ENCODE data around the gene RPL5. TPM values are rescaled to one million over a fixed set of nuclear protein-coding genes. Genes with fewer than 3 reads are reported as not detected.

Gene RPL5
- total RNA-seq, 1 experiment from 2014 or later, result 1,480 TPM

DNA sequence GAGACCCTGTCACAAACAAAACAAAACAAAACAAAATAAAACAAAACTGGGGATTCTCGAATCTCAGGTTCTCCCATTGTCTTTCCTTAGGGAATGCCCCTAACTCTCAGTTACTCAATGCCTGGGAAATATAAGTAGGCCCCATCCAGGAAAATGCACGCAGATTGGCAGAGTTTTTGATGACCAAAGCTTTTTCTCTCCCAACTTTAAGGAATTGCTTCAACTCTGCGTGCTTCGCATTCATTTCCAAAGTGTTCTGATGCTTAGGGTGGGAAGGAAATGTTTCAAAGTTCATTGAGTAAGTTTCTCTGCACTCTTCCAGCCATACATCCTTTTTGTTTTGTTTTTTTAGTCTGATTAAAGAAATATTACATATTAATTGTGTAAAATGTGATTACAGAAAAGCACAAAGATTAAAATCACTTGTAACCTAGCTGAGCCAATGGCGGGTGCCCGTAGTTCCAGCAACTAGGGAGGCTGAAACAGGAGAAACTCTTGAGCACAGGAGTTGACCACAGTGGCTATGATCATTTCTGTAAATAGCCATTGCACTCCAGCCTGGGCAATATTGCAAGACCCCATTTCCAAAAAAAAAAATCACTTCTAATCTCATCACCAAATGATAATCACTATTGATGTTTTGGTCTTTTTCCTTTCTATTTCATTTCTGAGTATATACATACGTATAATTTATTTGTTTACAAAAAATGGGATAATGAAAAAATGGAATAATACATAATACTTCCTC is 28.5 kb upstream of the RPL5 start (continued):
- TF ChIP-seq YY1 (IDR thresholded peaks at IDR 0.05; ENCODE audit: extremely low read depth, insufficient replicate concordance, low read depth, low read length) (no peak), POLR2AphosphoS5 (IDR thresholded peaks at IDR 0.05; ENCODE audit: low read depth, low read length) (no peak), ZBTB33 (IDR thresholded peaks at IDR 0.05; ENCODE audit: extremely low read depth, insufficient replicate concordance, low read length) (no peak), ZFX (IDR thresholded peaks at IDR 0.05) (no peak), CBX3 (IDR thresholded peaks at IDR 0.05; ENCODE audit: low read depth) (no peak), EZH2 (IDR thresholded peaks at IDR 0.05) (no peak), ELF1 (IDR thresholded peaks at IDR 0.05; ENCODE audit: borderline replicate concordance, low read depth) (no peak), POLR2A (IDR thresholded peaks at IDR 0.05; ENCODE audit: borderline replicate concordance, extremely low read depth, insufficient read depth, insufficient read length) (no peak)

DNA sequence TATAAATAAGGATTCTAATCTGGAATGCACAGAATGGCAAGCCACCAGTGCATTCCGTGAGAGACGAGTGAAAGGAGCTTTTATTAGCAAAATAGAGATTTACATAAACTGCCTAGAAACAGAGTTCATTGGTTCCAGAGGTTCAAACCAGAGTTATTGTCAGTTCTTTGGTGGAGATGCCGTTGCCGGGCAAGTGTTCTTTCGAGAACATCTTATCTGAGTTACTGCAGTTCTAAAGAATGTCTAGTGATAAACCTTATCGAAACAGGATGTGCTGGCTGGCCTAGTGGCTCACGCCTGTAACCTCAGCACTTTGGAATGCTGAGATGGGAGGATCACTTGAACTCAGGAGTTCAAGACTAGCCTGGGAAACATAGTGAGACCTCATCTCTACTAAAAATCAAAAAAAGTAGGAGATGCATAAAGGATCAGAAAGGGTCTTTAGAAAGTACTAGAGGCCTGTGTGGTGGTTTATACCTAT is 27.1 kb upstream of the RPL5 start:
- H3K9ac ChIP-seq (ENCODE audit: low read length), result 0 out of 2 replicates have a peak overlapping the region, but pooled peaks have one; percentile 23
- H3K4me1 ChIP-seq (ENCODE audit: control insufficient read depth in 1 of 2, insufficient read depth in 2 of 2, low read length in 2 of 2), result peaks cover 6 to 16% of the 10 kb centered on the region in 2 experiments
- peak overlapping the region; percentile 36; the same call in 1 of the 2 replicates for H3K27ac ChIP-seq (ENCODE audit: low read depth, low read length)
- peak; percentile 73 for DNase-seq (ENCODE audit: low read depth, low spot score)
- peak; percentile 92 for ATAC-seq
- RAD21 ChIA-PET (ENCODE audit: low non-redundant PET in 1 of 2, low total read pairs in 2 of 2, uncharacterized antibody in 2 of 2, unreplicated experiment in 2 of 2), result no interaction called here
- H3K36me3 ChIP-seq (ENCODE audit: control insufficient read depth in 1 of 2, insufficient read depth in 2 of 2, low read length in 2 of 2), result no peaks in the 10 kb centered on the region
- H4K20me1 ChIP-seq (ENCODE audit: insufficient read depth), result no peaks in the 10 kb centered on the region
- intact Hi-C loops (cut with micrococcal nuclease), result no loop called here
- no TSS peak for BruUV-seq (replicated peaks)
- TF ChIP-seq, protein P1, sequence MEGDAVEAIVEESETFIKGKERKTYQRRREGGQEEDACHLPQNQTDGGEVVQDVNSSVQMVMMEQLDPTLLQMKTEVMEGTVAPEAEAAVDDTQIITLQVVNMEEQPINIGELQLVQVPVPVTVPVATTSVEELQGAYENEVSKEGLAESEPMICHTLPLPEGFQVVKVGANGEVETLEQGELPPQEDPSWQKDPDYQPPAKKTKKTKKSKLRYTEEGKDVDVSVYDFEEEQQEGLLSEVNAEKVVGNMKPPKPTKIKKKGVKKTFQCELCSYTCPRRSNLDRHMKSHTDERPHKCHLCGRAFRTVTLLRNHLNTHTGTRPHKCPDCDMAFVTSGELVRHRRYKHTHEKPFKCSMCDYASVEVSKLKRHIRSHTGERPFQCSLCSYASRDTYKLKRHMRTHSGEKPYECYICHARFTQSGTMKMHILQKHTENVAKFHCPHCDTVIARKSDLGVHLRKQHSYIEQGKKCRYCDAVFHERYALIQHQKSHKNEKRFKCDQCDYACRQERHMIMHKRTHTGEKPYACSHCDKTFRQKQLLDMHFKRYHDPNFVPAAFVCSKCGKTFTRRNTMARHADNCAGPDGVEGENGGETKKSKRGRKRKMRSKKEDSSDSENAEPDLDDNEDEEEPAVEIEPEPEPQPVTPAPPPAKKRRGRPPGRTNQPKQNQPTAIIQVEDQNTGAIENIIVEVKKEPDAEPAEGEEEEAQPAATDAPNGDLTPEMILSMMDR (IDR thresholded peaks at IDR 0.05 in 2 of 3, conservative IDR thresholded peaks at IDR 0.05 in 1 of 3; ENCODE audit: borderline replicate concordance in 1 of 3, insufficient read depth in 1 of 3, low read depth in 2 of 3, low read length in 2 of 3), result no peak
- TF ChIP-seq RAD21 (IDR thresholded peaks at IDR 0.05; ENCODE audit: low read depth), result no peak
- TF ChIP-seq, protein P2, sequence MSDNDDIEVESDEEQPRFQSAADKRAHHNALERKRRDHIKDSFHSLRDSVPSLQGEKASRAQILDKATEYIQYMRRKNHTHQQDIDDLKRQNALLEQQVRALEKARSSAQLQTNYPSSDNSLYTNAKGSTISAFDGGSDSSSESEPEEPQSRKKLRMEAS (IDR thresholded peaks at IDR 0.05), result no peak
- no peak for TF ChIP-seq JUND (IDR thresholded peaks at IDR 0.05)
- TF ChIP-seq YY1 (IDR thresholded peaks at IDR 0.05; ENCODE audit: extremely low read depth, insufficient replicate concordance, low read depth, low read length), result no peak
- 0 out of 2 replicates have a peak, but pooled peaks have one; percentile 47 for TF ChIP-seq CBX3 (IDR thresholded peaks at IDR 0.05; ENCODE audit: low read depth)
- H3K4me2 ChIP-seq (ENCODE audit: low read length), result peak overlapping the region; percentile 50
- no peaks in the 10 kb centered on the region for H3K27me3 ChIP-seq (ENCODE audit: insufficient read depth, low read length)
- CTCF ChIA-PET, result interaction anchor here (0.8 to 1.6 kb wide), 5 partner anchors 12 to 189 kb away, joined by 3 to 6 read pairs (median 3); no protein-coding TSS in a partner anchor
- no peaks in the 10 kb centered on the region for H3K79me2 ChIP-seq (ENCODE audit: insufficient read depth, low read length)
- no peaks in the 10 kb centered on the region for H3K9me3 ChIP-seq (ENCODE audit: control insufficient read depth in 1 of 2, insufficient read depth in 1 of 2, low read depth in 1 of 2, low read length in 2 of 2)
- peak overlapping the region; percentile 94 for H2AFZ ChIP-seq (ENCODE audit: low read depth, low read length, poor library complexity, severe bottlenecking)
- no peaks in the 10 kb centered on the region for H3K9me2 ChIP-seq (ENCODE audit: insufficient read depth)
- POLR2A ChIA-PET, result interaction anchor here (0.6 to 1.2 kb wide), 5 partner anchors 10 to 27 kb away, joined by 3 to 4 read pairs (median 3); partner anchors contain the start of gene RPL5
- H3K4me3 ChIP-seq (replicated peaks in 1 of 2; ENCODE audit: low read depth in 1 of 2, low read length in 2 of 2), result peak overlapping the region in 1 of 2 experiments; percentile 5; a peak in 1 of 4 replicates

Measured in HCT116 (cell line).